NCI-H2107 treated with DMSO at 0.1 percent for 48 hours (cell line): ENCODE results near the gene CD320.

Experiments used
- DNase-seq: peaks from one replicate; lab custom pipeline; 2025; ENCODE audit not compliant: unreplicated experiment; lab: John Stamatoyannopoulos, UW

CD320 gene

GRCh38 chr19:8255426-8256125 is 52.6 kb downstream of the CD320 start:
- DNase-seq: no peak

GRCh38 chr19:8254286-8255001 is 53.7 kb downstream of the CD320 start:
- no peak for DNase-seq

- no peak for DNase-seq
Measured at GRCh38 chr19:8253678-8254077, 54.5 kb downstream of the CD320 start.

- DNase-seq: peak; percentile 55
Measured at GRCh38 chr19:8252922-8253589, 55.1 kb downstream of the CD320 start.
